ENCODE measurements around the gene OLFML1. TPM values are rescaled to one million over a fixed set of nuclear protein-coding genes. Genes with fewer than 3 reads are reported as not detected.

Gene OLFML1
- total RNA-seq, 1 experiment from 2014 or later, result not detected

DNA sequence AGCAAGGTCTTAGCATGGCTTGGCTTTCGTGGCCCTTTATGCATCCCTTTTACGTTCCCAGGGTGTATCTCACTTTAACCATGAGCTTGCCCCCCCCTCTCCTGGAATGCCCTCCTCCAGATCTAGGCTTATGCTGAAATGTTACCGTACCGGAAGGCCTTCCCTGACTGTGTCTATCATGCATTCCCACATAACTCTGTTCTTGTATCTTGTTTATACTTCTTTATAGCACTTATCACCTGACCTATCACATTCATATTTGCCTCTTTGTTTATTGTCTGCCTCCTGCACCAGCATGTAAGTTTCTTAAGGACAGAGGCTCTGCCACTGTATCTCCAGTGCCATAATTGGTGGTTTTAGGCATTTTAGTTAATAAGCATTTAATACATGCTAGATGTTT, 67.4 kb downstream of the OLFML1 start:
- H3K4me3 ChIP-seq (ENCODE audit: low read length), result no peak overlapping the region
- intact Hi-C loops (cut with micrococcal nuclease), result no loop called here
- no peaks in the 10 kb centered on the region for H3K79me2 ChIP-seq (ENCODE audit: low read length)
- no peaks in the 10 kb centered on the region for H3K9me2 ChIP-seq (replicated peaks; ENCODE audit: low read length)
- no peaks in the 10 kb centered on the region for H3F3A ChIP-seq (ENCODE audit: low read length, unreplicated experiment)
- no TSS peak for BruUV-seq (replicated peaks)
- DNase-seq (no peak), ATAC-seq (no peak)
- no peaks in the 10 kb centered on the region for H3K9me3 ChIP-seq (ENCODE audit: low read length)
- no peaks in the 10 kb centered on the region for H4K20me1 ChIP-seq (ENCODE audit: low read length)
- TF ChIP-seq, protein P1, sequence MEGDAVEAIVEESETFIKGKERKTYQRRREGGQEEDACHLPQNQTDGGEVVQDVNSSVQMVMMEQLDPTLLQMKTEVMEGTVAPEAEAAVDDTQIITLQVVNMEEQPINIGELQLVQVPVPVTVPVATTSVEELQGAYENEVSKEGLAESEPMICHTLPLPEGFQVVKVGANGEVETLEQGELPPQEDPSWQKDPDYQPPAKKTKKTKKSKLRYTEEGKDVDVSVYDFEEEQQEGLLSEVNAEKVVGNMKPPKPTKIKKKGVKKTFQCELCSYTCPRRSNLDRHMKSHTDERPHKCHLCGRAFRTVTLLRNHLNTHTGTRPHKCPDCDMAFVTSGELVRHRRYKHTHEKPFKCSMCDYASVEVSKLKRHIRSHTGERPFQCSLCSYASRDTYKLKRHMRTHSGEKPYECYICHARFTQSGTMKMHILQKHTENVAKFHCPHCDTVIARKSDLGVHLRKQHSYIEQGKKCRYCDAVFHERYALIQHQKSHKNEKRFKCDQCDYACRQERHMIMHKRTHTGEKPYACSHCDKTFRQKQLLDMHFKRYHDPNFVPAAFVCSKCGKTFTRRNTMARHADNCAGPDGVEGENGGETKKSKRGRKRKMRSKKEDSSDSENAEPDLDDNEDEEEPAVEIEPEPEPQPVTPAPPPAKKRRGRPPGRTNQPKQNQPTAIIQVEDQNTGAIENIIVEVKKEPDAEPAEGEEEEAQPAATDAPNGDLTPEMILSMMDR (conservative IDR thresholded peaks at IDR 0.05; ENCODE audit: low read depth, low read length), result no peak
- TF ChIP-seq EZH2phosphoT487 (IDR thresholded peaks at IDR 0.05; ENCODE audit: borderline replicate concordance, low read length), result no peak
- no peak for TF ChIP-seq EZH2 (IDR thresholded peaks at IDR 0.05; ENCODE audit: low read length, unreplicated experiment)
- ChIA-PET CTCF (no interaction called here), POLR2A (ENCODE audit: unreplicated experiment) (no interaction called here)
- no peak overlapping the region for H3K27ac ChIP-seq (ENCODE audit: low read length)
- H3K4me1 ChIP-seq (ENCODE audit: insufficient read depth, low read length), result no peaks in the 10 kb centered on the region
- H2AFZ ChIP-seq (ENCODE audit: low read length), result no peak overlapping the region
- no peak overlapping the region for H3K9ac ChIP-seq (ENCODE audit: low read length)
- H3K36me3 ChIP-seq (ENCODE audit: low read depth, low read length), result no peaks in the 10 kb centered on the region
- H3K4me2 ChIP-seq (ENCODE audit: low read length), result no peak overlapping the region
- H3K27me3 ChIP-seq (ENCODE audit: low read length), result peaks cover 5% of the 10 kb centered on the region

DNA sequence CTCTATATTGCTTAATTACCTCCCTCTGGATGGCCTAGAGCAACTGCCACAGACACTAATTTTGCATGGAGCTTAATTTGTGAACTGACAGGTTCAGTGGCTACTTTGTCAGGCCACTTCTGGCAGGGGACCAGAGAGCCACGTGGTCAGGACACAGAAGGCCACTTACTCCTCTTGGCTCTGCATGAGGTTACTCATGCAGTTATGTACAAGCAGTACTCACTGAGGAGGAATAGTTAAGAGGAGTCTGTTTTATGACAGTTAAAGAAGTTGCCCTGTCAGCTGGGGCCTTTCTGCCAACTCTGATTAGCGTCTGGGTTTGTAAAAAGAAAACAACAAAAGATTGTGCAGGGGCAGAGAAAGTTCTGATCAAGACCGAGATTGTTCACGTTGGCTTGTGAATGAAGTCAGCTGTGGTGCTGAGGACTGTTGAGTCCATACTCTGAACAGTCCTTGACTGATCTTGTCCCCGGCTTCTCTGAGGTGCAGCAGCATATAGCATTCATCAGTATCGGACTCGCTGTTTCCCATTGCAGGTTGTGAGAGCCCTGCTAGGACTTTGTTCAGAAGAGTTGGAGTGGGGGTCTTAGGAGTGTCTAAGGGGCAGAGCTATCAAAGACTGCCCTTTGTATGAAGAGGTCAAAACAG, 69.9 kb downstream of the OLFML1 start:
- no peak for ATAC-seq

DNA sequence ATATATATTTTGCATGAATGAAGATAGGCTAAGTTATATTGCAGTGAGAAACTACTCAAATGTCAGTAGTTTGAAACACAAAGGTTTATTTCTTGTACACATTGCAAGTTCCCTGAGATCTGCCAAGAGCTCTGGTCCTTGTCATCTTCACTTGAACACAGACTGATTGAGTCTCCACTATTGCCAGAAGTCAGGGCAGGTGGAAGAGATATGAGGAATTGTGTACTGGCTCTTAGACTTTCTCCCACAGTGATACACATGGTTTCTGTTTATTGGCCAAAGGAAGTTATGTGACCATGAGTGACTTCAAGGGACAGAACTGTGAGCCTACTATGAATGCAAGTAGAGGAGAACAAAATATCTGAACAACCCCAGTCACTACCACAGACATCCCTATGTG, 72.7 kb downstream of the OLFML1 start:
- Histone ChIP-seq H3K4me3 (ENCODE audit: low read length) (no peak overlapping the region), H4K20me1 (ENCODE audit: low read length) (no peaks in the 10 kb centered on the region), H2AFZ (ENCODE audit: low read length) (no peak overlapping the region), H3K9me3 (ENCODE audit: low read length) (no peaks in the 10 kb centered on the region), H3K9me2 (replicated peaks; ENCODE audit: low read length) (no peaks in the 10 kb centered on the region), H3K4me1 (ENCODE audit: insufficient read depth, low read length) (no peaks in the 10 kb centered on the region), H3K79me2 (ENCODE audit: low read length) (no peaks in the 10 kb centered on the region), H3F3A (ENCODE audit: low read length, unreplicated experiment) (no peaks in the 10 kb centered on the region), H3K36me3 (ENCODE audit: low read depth, low read length) (no peaks in the 10 kb centered on the region), H3K4me2 (ENCODE audit: low read length) (no peak overlapping the region), H3K9ac (ENCODE audit: low read length) (no peak overlapping the region), H3K27ac (ENCODE audit: low read length) (no peak overlapping the region), H3K27me3 (ENCODE audit: low read length) (peaks cover 5% of the 10 kb centered on the region)
- ChIA-PET POLR2A (ENCODE audit: unreplicated experiment) (no interaction called here), CTCF (no interaction called here)
- BruUV-seq (replicated peaks), result no TSS peak
- TF ChIP-seq EZH2phosphoT487 (IDR thresholded peaks at IDR 0.05; ENCODE audit: borderline replicate concordance, low read length) (no peak), EZH2 (IDR thresholded peaks at IDR 0.05; ENCODE audit: low read length, unreplicated experiment) (no peak)
- TF ChIP-seq, protein P1 (conservative IDR thresholded peaks at IDR 0.05; ENCODE audit: low read depth, low read length), result no peak
- no peak for ATAC-seq
- DNase-seq, result no peak
- intact Hi-C loops (cut with micrococcal nuclease), result no loop called here

More for the DNA sequence above, 69.9 kb downstream of the OLFML1 start:
- intact Hi-C loops (cut with micrococcal nuclease), result no loop called here
- H3K27ac ChIP-seq (ENCODE audit: low read length), result no peak overlapping the region
- DNase-seq, result peak; percentile 8
- H2AFZ ChIP-seq (ENCODE audit: low read length), result no peak overlapping the region
- no peaks in the 10 kb centered on the region for H3K9me3 ChIP-seq (ENCODE audit: low read length)
- CTCF ChIA-PET, result no interaction called here
- no peak overlapping the region for H3K4me2 ChIP-seq (ENCODE audit: low read length)
- no peak overlapping the region for H3K9ac ChIP-seq (ENCODE audit: low read length)
- no peaks in the 10 kb centered on the region for H3K9me2 ChIP-seq (replicated peaks; ENCODE audit: low read length)
- peaks cover 5% of the 10 kb centered on the region for H3K27me3 ChIP-seq (ENCODE audit: low read length)
- H3K36me3 ChIP-seq (ENCODE audit: low read depth, low read length), result no peaks in the 10 kb centered on the region
- no peaks in the 10 kb centered on the region for H4K20me1 ChIP-seq (ENCODE audit: low read length)
- H3K79me2 ChIP-seq (ENCODE audit: low read length), result no peaks in the 10 kb centered on the region
- TF ChIP-seq EZH2 (IDR thresholded peaks at IDR 0.05; ENCODE audit: low read length, unreplicated experiment) (no peak), EZH2phosphoT487 (IDR thresholded peaks at IDR 0.05; ENCODE audit: borderline replicate concordance, low read length) (no peak)
- TF ChIP-seq, protein P1 (conservative IDR thresholded peaks at IDR 0.05; ENCODE audit: low read depth, low read length), result no peak
- H3K4me1 ChIP-seq (ENCODE audit: insufficient read depth, low read length), result no peaks in the 10 kb centered on the region
- POLR2A ChIA-PET (ENCODE audit: unreplicated experiment), result no interaction called here
- H3F3A ChIP-seq (ENCODE audit: low read length, unreplicated experiment), result no peaks in the 10 kb centered on the region
- BruUV-seq (replicated peaks), result no TSS peak
- no peak overlapping the region for H3K4me3 ChIP-seq (ENCODE audit: low read length)
